H9 (cell line): ENCODE data around the gene OR6Q1. TPM values are rescaled to one million over a fixed set of nuclear protein-coding genes. Genes with fewer than 3 reads are reported as not detected.

Experiments used
- DNase-seq: peaks from one replicate; pipeline ENCODE4 v3.0.0-alpha.2; 2017
- H2AFZ ChIP-seq: one replicate; pipeline ENCODE4 v1.6.1; 2013; ENCODE audit warnings: mild to moderate bottlenecking, low read length, control low read depth, moderate library complexity
- H2AK5ac ChIP-seq: 2 replicates; pipeline ENCODE4 v1.6.1; 2013; ENCODE audit warnings: low read length, control low read depth, mixed read lengths; ENCODE audit not compliant: insufficient read length
- H2BK120ac ChIP-seq: one replicate; pipeline ENCODE4 v1.6.1; 2013; ENCODE audit warnings: low read depth, mild to moderate bottlenecking, low read length, control low read depth, inconsistent platforms; ENCODE audit not compliant: poor library complexity, severe bottlenecking
- H2BK12ac ChIP-seq: 2 replicates; pipeline ENCODE4 v1.6.1; 2013; ENCODE audit warnings: low read length, control low read depth, mixed read lengths, low read depth; ENCODE audit not compliant: insufficient read length
- H2BK15ac ChIP-seq: 2 replicates; pipeline ENCODE4 v1.6.1; 2013; ENCODE audit warnings: low read depth, low read length, control low read depth
- H2BK20ac ChIP-seq: one replicate; pipeline ENCODE4 v1.6.1; 2013; ENCODE audit warnings: low read depth, mild to moderate bottlenecking, low read length, control low read depth, inconsistent platforms; ENCODE audit not compliant: poor library complexity, severe bottlenecking
- H2BK5ac ChIP-seq: 2 replicates; pipeline ENCODE4 v1.6.1; 2013; ENCODE audit warnings: low read length, control low read depth, mixed read lengths; ENCODE audit not compliant: insufficient read length
- H3K14ac ChIP-seq: 2 replicates; pipeline ENCODE4 v1.6.1; 2013; ENCODE audit warnings: low read length, control low read depth; ENCODE audit not compliant: insufficient read depth
- H3K18ac ChIP-seq: 2 replicates; pipeline ENCODE4 v1.6.1; 2013; ENCODE audit warnings: low read depth, mild to moderate bottlenecking, mixed read lengths, low read length, control low read depth; ENCODE audit not compliant: insufficient read length
- H3K23ac ChIP-seq: 2 replicates; pipeline ENCODE4 v1.6.1; 2013; ENCODE audit warnings: low read length, control low read depth, mixed read lengths, low read depth; ENCODE audit not compliant: insufficient read length
- H3K23me2 ChIP-seq: 2 replicates; pipeline ENCODE4 v1.6.1; 2013; ENCODE audit warnings: low read depth, mild to moderate bottlenecking, mixed read lengths, low read length, control low read depth; ENCODE audit not compliant: insufficient read length, poor library complexity, severe bottlenecking
- H3K27ac ChIP-seq: 2 replicates; pipeline ENCODE4 v1.5.1; 2013; ENCODE audit warnings: low read length, control low read depth, mixed read lengths, low read depth; ENCODE audit not compliant: insufficient read length
- H3K27me3 ChIP-seq: 2 replicates; pipeline ENCODE4 v1.6.1; 2013; ENCODE audit warnings: low read length, control low read depth, inconsistent platforms; ENCODE audit not compliant: insufficient read depth
- H3K4ac ChIP-seq: 2 replicates; pipeline ENCODE4 v1.6.1; 2013; ENCODE audit warnings: low read depth, mild to moderate bottlenecking, control low read depth, inconsistent platforms, low read length, moderate library complexity
- H3K4me1 ChIP-seq: 2 replicates; pipeline ENCODE4 v1.6.1; 2013; ENCODE audit warnings: low read length, control low read depth, inconsistent platforms; ENCODE audit not compliant: insufficient read depth
- H3K4me2 ChIP-seq: 2 replicates; pipeline ENCODE4 v1.6.1; 2013; ENCODE audit warnings: low read length, control low read depth, mixed read lengths; ENCODE audit not compliant: insufficient read length, insufficient read depth
- H3K56ac ChIP-seq: 2 replicates; pipeline ENCODE4 v1.6.1; 2013; ENCODE audit warnings: low read depth, mild to moderate bottlenecking, mixed read lengths, low read length, control low read depth; ENCODE audit not compliant: insufficient read length
- H3K79me1 ChIP-seq: 2 replicates; pipeline ENCODE4 v1.6.1; 2013; ENCODE audit warnings: low read depth, mild to moderate bottlenecking, moderate library complexity, low read length, control low read depth, inconsistent platforms; ENCODE audit not compliant: insufficient read depth, poor library complexity, severe bottlenecking
- H3K79me2 ChIP-seq: 2 replicates; pipeline ENCODE4 v1.6.1; 2013; ENCODE audit warnings: low read length, control low read depth, inconsistent platforms; ENCODE audit not compliant: insufficient read depth
- H3K9ac ChIP-seq: 2 replicates; pipeline ENCODE4 v1.6.1; 2013; ENCODE audit warnings: low read length, control low read depth, mixed read lengths; ENCODE audit not compliant: insufficient read length; ENCODE audit errors: extremely low read depth
- H3K9me3 ChIP-seq: one replicate; pipeline ENCODE4 v1.6.1; 2013; ENCODE audit warnings: low read depth, low read length, inconsistent platforms; ENCODE audit not compliant: control insufficient read depth
- H3T11ph ChIP-seq: one replicate; pipeline ENCODE4 v1.6.1; 2013; ENCODE audit warnings: mild to moderate bottlenecking, low read length, control low read depth, inconsistent platforms
- H4K20me1 ChIP-seq: one replicate; pipeline ENCODE4 v1.6.1; 2013; ENCODE audit not compliant: control insufficient read depth, insufficient read length, insufficient read depth
- H4K5ac ChIP-seq: 2 replicates; pipeline ENCODE4 v1.6.1; 2013; ENCODE audit warnings: low read depth, mild to moderate bottlenecking, mixed read lengths, low read length, control low read depth; ENCODE audit not compliant: insufficient read length
- H4K8ac ChIP-seq: replicated peaks from 2 replicates; pipeline ENCODE4 v1.6.1; 2013; ENCODE audit warnings: low read length, control low read depth, mixed read lengths, low read depth; ENCODE audit not compliant: insufficient read length
- H4K91ac ChIP-seq: 2 replicates; pipeline ENCODE4 v1.6.1; 2013; ENCODE audit warnings: low read depth, mild to moderate bottlenecking, moderate library complexity, mixed read lengths, low read length, control low read depth; ENCODE audit not compliant: insufficient read length
- H3K27ac Mint-ChIP-seq, 3 experiments: 2 replicates in 2 of 3; 3 replicates in 1 of 3; pipeline ENCODE4 v1.8.0; 2020 to 2021; ENCODE audit warnings: mixed read lengths in 3 of 3, mild to moderate bottlenecking in 1 of 3, moderate library complexity in 1 of 3
- H3K27me3 Mint-ChIP-seq: 2 replicates; pipeline ENCODE4 v1.8.0; 2021; ENCODE audit warnings: low read depth, mild to moderate bottlenecking, moderate library complexity, mixed read lengths
- H3K36me3 Mint-ChIP-seq, 3 experiments: 2 replicates in 2 of 3; 3 replicates in 1 of 3; pipeline ENCODE4 v1.8.0; 2020 to 2021; ENCODE audit warnings: low read depth in 3 of 3, mixed read lengths in 3 of 3; ENCODE audit not compliant: insufficient read depth in 1 of 3
- H3K4me1 Mint-ChIP-seq, 2 experiments: 2 replicates each; pipeline ENCODE4 v1.8.0; 2020; ENCODE audit warnings: mixed read lengths in 2 of 2
- H3K4me3 Mint-ChIP-seq, 2 experiments: 2 replicates in 1 of 2; 3 replicates in 1 of 2; pipeline ENCODE4 v1.8.0; 2020 to 2021; ENCODE audit warnings: mild to moderate bottlenecking in 2 of 2, mixed read lengths in 2 of 2, moderate library complexity in 1 of 2
- H3K9me3 Mint-ChIP-seq, 2 experiments: 2 replicates in 1 of 2; 3 replicates in 1 of 2; pipeline ENCODE4 v1.8.0; 2020; ENCODE audit warnings: mild to moderate bottlenecking in 2 of 2, mixed read lengths in 2 of 2, moderate library complexity in 1 of 2
- CTCF ChIP-seq: fragments of 200-600 bp; sonication (generic); conservative IDR thresholded peaks from 3 replicates; pipeline ENCODE4 v1.8.0; 2021; ENCODE audit warnings: antibody characterized with exemption, mild to moderate bottlenecking
- WGBS: extraction: QIAGEN DNeasy Blood & Tissue Kit; methylation state at CpG from one replicate; pipeline ENCODE4 v1.1.7; 2013; ENCODE audit warnings: missing lambda C conversion rate, low lambda C conversion rate, mixed read lengths; ENCODE audit not compliant: insufficient read length; ENCODE audit errors: extremely low coverage; 5-methylcytosine and 5-hydroxymethylcytosine counted together
- total RNA-seq: library from RNA; stranded (reverse); gene quantifications from 2 replicates; pipeline ENCODE4 v1.2.1, GENCODE V29; 2021

OR6Q1 gene
- total RNA-seq, 1 experiment from 2014 or later, result not detected

- no peaks in the 10 kb centered on the region for H4K20me1 ChIP-seq
- DNase-seq, result no peak
- no peak overlapping the region for H3K18ac ChIP-seq
- H3K4me2 ChIP-seq, result no peak overlapping the region
- no peak overlapping the region for H2BK15ac ChIP-seq
- H3K4me1 ChIP-seq, result no peaks in the 10 kb centered on the region
- H3K14ac ChIP-seq, result no peak overlapping the region
- H3K23ac ChIP-seq, result no peak overlapping the region
- no peak overlapping the region for H2BK5ac ChIP-seq
- no peaks in the 10 kb centered on the region for H3K4me1 Mint-ChIP-seq
- no peak overlapping the region; a peak in 1 of 7 replicates for H3K27ac Mint-ChIP-seq
- no peaks in the 10 kb centered on the region for H3K27me3 Mint-ChIP-seq
- no peak overlapping the region for H3K4me3 Mint-ChIP-seq
- no peak for TF ChIP-seq CTCF
- peaks cover 2 to 6% of the 10 kb centered on the region in 2 experiments; a peak in 2 of 5 replicates for H3K9me3 Mint-ChIP-seq
- no peak overlapping the region for H2AK5ac ChIP-seq
- H2BK20ac ChIP-seq, result no peak overlapping the region
- no peak overlapping the region for H2BK12ac ChIP-seq
- no CpG with 5 or more reads among the region's 6 CpGs for WGBS
- H2AFZ ChIP-seq, result no peak overlapping the region
- no peak overlapping the region for H4K8ac ChIP-seq
- H3K9ac ChIP-seq, result no peak overlapping the region
- no peak overlapping the region for H3K4ac ChIP-seq
- no peaks in the 10 kb centered on the region for H3K23me2 ChIP-seq
- H4K5ac ChIP-seq, result no peak overlapping the region
- no peaks in the 10 kb centered on the region for H3K9me3 ChIP-seq
- H2BK120ac ChIP-seq, result no peak overlapping the region
- no peaks in the 10 kb centered on the region for H3K79me2 ChIP-seq
- H3K27me3 ChIP-seq, result no peaks in the 10 kb centered on the region
- H4K91ac ChIP-seq, result no peak overlapping the region
- H3K56ac ChIP-seq, result no peak overlapping the region
- H3K27ac ChIP-seq, result no peak overlapping the region
- no peak overlapping the region for H3T11ph ChIP-seq
- H3K79me1 ChIP-seq, result no peaks in the 10 kb centered on the region
- H3K36me3 Mint-ChIP-seq, result no peaks in the 10 kb centered on the region
These were observed 1.9 kb upstream of the OR6Q1 start for GRCh38 chr11:58028687-58029411.
